DMS153 treated with DMSO at 0.1 percent for 48 hours (cell line): Measurements from ENCODE around the gene MBD6.
"Not testable (repeated sequence)": the region's sequence is repeated elsewhere in the genome, so short reads cannot be mapped to it uniquely, and the experiment has no call there.

Experiments
- DNase-seq: peaks from one replicate; lab custom pipeline; 2025; ENCODE audit not compliant: unreplicated experiment; lab: John Stamatoyannopoulos, UW

The MBD6 gene

GRCh38 chr12:57514246-57514645, 8.4 kb upstream of the MBD6 start:
- not testable (repeated sequence) for DNase-seq

- DNase-seq: no peak
These were observed 7.8 kb upstream of the MBD6 start for GRCh38 chr12:57514720-57515407.

- DNase-seq: no peak
These were observed 7.2 kb upstream of the MBD6 start for GRCh38 chr12:57515408-57515933.

- no peak for DNase-seq
These were observed 6.6 kb upstream of the MBD6 start for GRCh38 chr12:57515934-57516541.

GRCh38 chr12:57516617-57517153, 5.9 kb upstream of the MBD6 start:
- no peak for DNase-seq

- no peak for DNase-seq
These were observed 5.4 kb upstream of the MBD6 start for GRCh38 chr12:57517187-57517586.

GRCh38 chr12:57517718-57518117, 4.9 kb upstream of the MBD6 start:
- not testable (repeated sequence) for DNase-seq

- DNase-seq: no peak
These were observed 4.3 kb upstream of the MBD6 start for GRCh38 chr12:57518176-57518919.

- DNase-seq: no peak
These were observed 3.5 kb upstream of the MBD6 start for GRCh38 chr12:57518920-57519795.

GRCh38 chr12:57519796-57520052, 2.9 kb upstream of the MBD6 start:
- DNase-seq: no peak

GRCh38 chr12:57520053-57520818, 2.4 kb upstream of the MBD6 start, which contains the start of gene DDIT3:
Gene DDIT3 (minus strand): TSS chr12:57520514. CDS start chr12:57517406, 3,108 bp downstream.
- peak; percentile 97 for DNase-seq

- no peak for DNase-seq
These were observed 1.1 kb upstream of the MBD6 start for GRCh38 chr12:57521525-57522010.

GRCh38 chr12:57522887-57523705, 472 bp downstream of the MBD6 start:
- DNase-seq: no peak

- DNase-seq: no peak
These were observed 1.3 kb downstream of the MBD6 start for GRCh38 chr12:57523706-57524614.

GRCh38 chr12:57524814-57525614, 2.4 kb downstream of the MBD6 start:
- no peak for DNase-seq

GRCh38 chr12:57525615-57526383, 3.2 kb downstream of the MBD6 start:
- no peak for DNase-seq
